Stomach (tissue), 4 donors: Measurements from ENCODE around the gene BACH1.

Source experiments
- CTCF ChIP-seq, 7 experiments: fragments of 450-650 bp in 4 of 7; fragments of 200-600 bp in 3 of 7; sonication (generic) in 3 of 7; IDR thresholded peaks; one replicate each; pipeline ENCODE4 v1.5.1; 2016 to 2019; ENCODE audit warnings: antibody characterized with exemption in 7 of 7, control low read depth in 2 of 7, mild to moderate bottlenecking in 1 of 7
- EP300 ChIP-seq: sonication (generic); formaldehyde crosslinking; IDR thresholded peaks from one replicate; pipeline ENCODE4 v1.6.1; 2017; ENCODE audit warnings: antibody characterized with exemption
- POLR2A ChIP-seq, 4 donors: fragments of 450-650 bp; IDR thresholded peaks; one replicate each; pipeline ENCODE4 v1.6.1; 2016; ENCODE audit warnings: antibody characterized with exemption in 4 of 4, control low read depth in 2 of 4, mild to moderate bottlenecking in 1 of 4, moderate library complexity in 1 of 4

GRCh38 chr21:29334717-29335428 lies 36.2 kb downstream of the BACH1 start:
- no peak for TF ChIP-seq EP300
- TF ChIP-seq CTCF (IDR thresholded peaks at IDR 0.05): no peak
- TF ChIP-seq POLR2A (IDR thresholded peaks at IDR 0.05): no peak
